Fibroblast of skin of scalp (primary cell): ENCODE results near the gene CCL4.

Experiments used
- DNase-seq: peaks from one replicate; pipeline ENCODE4 v3.0.0-alpha.2; 2013

The CCL4 gene

DNA sequence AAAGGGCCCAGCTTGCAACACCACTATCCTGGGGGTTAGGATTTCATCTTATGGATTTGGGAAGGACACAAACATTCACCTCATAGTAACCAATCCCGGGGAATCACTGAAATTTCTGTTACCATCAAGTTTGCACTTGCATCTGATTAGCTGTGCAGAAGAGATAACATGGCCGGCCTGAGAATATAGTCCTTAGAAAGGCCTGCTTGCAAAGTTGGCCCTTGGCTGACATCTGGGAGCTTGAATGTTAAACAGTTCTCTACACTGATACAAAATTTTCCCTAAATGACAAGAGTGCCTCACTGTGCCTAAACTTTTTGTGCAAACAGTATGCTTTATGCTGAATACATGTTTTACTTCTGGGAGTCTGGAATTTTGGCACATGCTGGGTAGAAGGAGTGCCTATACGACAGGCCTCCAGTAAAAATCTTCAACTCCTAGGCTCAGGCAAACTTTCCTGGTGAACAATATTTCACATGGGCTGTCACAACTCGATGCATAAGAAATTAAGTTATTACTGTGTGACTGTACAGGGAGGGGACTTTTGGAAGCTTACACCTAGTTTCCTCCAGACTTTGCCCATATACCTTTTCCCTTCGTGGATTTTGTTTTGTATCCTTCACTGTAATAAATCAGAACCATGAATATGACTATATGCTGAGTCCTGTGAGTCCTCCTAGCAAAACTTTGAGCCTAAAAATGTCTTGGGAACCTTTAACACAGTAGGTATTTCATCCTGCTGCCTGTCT lies 41.5 kb downstream of the CCL4 start:
- no peak for DNase-seq

DNA sequence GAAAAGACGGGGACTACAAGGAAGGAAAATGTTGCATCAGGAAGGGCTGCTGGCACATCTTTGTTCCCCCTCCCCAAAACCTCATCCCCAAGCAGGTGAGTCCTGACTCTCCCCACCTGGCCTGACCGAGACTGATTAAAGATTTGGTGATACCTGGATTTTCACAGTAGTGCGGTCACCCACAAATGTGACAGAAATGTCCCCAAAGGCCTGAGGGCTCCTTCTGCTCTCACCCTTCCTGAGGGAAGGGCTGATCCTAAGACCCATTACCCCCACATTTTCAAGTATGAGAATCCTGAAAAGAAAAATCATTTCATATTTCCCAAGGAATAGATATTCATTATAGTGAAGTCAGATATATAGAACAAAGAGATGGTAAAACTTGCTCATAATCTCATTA lies 44.0 kb downstream of the CCL4 start:
- no peak for DNase-seq

DNA sequence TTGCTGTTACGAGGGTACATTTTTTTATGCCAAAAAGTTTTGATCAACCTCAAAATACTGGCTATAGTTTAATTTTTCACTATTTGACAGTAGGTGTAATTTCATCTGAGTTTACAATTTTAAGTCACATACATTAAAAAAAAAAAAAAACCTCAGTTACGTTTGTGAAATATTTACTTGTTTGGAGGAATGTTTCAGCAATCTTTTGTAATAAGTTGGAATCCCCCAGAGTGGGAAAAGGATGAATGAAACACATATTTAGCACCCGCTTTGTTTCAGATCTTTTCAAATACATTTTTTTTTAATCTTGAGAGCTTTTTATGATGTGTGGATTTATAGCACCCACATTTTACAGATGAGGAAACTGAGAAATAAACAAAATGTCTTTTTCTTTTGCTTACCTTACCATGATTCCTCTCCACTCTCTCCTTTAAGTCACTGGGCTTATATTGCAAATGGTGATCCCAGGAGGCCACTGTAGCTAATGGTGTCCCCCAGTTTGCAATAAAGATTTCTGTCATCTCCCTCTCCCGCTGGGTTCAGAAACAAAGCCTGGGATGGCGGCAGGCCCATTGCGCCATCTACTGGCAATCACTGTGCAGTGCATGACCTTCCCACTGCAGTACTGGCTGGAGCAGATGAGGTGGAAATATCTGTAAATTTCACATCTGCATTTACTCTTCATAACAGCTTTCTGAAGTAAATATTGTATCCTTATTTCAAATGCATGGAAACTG lies 45.1 kb downstream of the CCL4 start:
- DNase-seq: peak; percentile 53

DNA sequence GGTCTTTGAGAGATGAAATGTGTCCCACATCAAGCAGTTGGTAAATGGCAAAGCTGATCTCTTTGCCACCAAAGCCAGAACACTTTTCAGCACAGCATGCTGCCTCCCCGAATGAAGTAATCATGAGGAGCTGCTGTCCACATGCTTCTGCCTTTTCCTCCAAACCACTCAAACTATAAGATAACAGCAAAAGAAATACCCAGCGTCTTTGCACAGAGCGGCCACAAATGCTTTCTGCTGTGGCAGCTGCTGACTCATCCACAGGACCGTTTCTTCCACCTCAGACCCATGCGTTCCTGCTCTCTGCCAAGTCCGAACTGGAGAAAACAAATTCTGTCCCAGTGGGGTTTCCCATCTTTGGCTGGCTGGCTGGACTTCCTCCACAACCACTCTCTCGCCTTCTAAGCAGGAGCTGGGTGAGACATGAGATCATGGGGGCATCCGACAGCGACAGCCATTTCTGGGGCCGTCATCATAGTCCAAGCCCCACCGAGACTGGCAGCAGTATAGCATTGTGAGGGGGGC lies 45.7 kb downstream of the CCL4 start:
- peak; percentile 68 for DNase-seq

DNA sequence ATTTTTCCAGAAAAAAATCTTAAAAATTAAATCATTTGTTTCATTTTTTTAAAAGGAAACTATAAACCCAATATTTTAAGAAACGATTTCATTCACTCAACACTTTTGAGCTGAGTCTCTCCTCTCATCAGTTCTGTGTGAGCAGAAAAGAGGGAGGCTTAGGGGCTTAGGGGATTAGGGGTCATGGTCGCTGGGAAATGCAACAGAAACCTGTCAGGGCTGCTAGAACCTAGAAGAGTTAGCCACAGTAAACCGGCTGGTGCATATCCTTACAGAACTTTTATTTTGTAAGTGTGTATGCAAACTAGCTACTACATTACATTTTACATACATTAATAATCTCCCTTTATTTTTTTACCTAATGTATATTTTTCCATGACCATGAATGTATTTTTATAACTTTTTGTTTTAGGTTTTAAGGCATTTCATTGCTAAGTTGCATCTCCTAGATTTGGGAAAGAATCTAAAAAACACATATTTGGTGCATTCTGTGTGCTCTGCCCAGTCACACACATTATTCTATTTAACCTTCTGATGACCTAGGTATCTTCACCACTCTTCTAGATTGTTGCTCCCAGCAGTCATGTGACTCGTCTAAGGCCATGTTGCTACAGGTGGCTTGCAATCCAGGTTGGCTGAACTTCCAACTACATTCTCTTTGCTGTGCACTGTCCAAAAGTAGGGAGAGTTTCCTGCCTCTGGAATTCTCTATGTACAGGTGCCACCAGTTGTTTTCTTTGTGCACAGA lies 48.4 kb downstream of the CCL4 start:
- DNase-seq: no peak

DNA sequence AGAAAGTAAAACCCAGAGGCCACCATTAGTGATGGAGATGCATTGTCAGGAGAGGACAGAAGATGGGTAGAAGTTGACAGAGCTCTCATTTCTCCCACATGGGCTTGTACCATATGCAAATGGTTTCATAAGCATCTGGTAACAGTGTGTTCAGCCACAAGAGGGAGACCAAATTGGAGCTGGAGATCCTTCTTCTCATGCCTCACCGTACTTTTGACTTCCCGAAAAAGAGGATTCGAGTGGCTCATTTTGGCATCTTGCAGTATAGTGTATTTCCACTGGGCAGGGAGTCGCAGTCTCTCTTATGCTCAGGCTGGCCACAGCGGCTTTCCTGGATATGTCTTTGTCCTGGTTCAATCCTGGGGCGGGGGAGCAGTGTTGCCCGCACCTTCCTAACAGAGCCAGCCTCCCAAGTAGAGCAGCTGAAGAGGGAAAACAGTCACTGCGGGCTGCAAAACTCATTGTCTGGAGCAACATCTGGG lies 49.1 kb downstream of the CCL4 start:
- DNase-seq: peak; percentile 20

DNA sequence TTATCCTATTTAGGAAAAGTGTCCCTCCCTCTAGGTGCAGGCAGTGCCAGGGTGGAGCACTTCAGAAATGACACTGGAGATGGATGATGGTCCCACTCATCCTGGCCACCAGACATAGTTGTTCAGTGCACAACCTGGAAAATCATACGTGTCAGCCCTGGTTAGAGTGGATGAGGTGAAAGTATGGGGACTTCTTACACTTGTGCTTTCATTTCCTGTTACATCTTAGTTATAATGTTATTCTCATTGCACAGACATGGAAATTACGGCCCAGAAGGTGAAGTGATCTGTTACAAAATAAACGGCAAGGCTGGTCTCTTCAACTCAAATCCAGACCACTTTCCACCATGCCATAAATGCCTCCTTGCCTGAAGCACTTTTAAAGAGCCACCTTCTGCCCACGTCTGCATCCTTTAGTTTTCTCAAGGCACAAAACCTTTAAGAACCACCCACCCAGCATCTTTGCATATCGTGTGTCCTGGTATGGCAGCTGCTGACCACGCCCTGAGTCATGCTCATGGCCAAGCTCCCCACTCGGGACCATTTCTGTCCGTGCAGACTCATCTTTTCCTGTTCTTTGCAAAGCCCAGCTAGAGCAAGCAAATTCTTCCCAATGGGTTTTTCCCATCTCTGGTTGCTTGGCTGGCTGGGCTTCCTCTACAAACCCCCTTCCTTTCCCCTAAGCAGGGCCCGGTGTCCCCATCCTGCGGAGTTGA lies 50.4 kb downstream of the CCL4 start:
- no peak for DNase-seq
